ENCODE data around the gene CHD6. TPM values are rescaled to one million over a fixed set of nuclear protein-coding genes. Genes with fewer than 3 reads are reported as not detected.

The CHD6 gene
- 14.4 TPM for polyA plus RNA-seq (2013, experiment 1 of 2; ENCODE audit: insufficient read length)
- 13.7 TPM for polyA plus RNA-seq (2013, experiment 2 of 2; ENCODE audit: insufficient read length)

- DNase-seq: peak; percentile 100
Measured at GRCh38 chr20:41617902-41618806, at the start of gene CHD6. Gene CHD6, minus strand, starts transcription at chr20:41618377. Its CDS starts 67,040 bp downstream, at chr20:41551337.

GRCh38 chr20:41664584-41664983 lies 46.4 kb upstream of the CHD6 start:
- DNase-seq: no peak

- no peak for DNase-seq
Measured at GRCh38 chr20:41657655-41658054, 39.5 kb upstream of the CHD6 start.

GRCh38 chr20:41655962-41656618 lies 37.9 kb upstream of the CHD6 start:
- no peak for DNase-seq

GRCh38 chr20:41654884-41655283 lies 36.7 kb upstream of the CHD6 start:
- DNase-seq: peak; percentile 15

GRCh38 chr20:41654292-41654691 lies 36.1 kb upstream of the CHD6 start:
- DNase-seq: no peak

GRCh38 chr20:41650231-41650948 lies 32.2 kb upstream of the CHD6 start:
- no peak for DNase-seq

GRCh38 chr20:41649489-41649888 lies 31.3 kb upstream of the CHD6 start:
- no peak for DNase-seq

- no peak for DNase-seq
Measured at GRCh38 chr20:41645372-41645771, 27.2 kb upstream of the CHD6 start.

GRCh38 chr20:41643504-41643938 lies 25.3 kb upstream of the CHD6 start:
- peak; percentile 49 for DNase-seq

- no peak for DNase-seq
Measured at GRCh38 chr20:41639630-41640029, 21.5 kb upstream of the CHD6 start.

GRCh38 chr20:41638456-41638855 lies 20.3 kb upstream of the CHD6 start:
- no peak for DNase-seq

GRCh38 chr20:41635158-41635557 lies 17.0 kb upstream of the CHD6 start:
- no peak for DNase-seq

- DNase-seq: peak; percentile 79
Measured at GRCh38 chr20:41632896-41633295, 14.7 kb upstream of the CHD6 start.

- peak; percentile 90 for DNase-seq
Measured at GRCh38 chr20:41631826-41632225, 13.6 kb upstream of the CHD6 start.

- DNase-seq: no peak
Measured at GRCh38 chr20:41630846-41631245, 12.7 kb upstream of the CHD6 start.

GRCh38 chr20:41627611-41628244 lies 9.6 kb upstream of the CHD6 start:
- DNase-seq: no peak

- no peak for DNase-seq
Measured at GRCh38 chr20:41627001-41627495, 8.9 kb upstream of the CHD6 start.

- no peak for DNase-seq
Measured at GRCh38 chr20:41623625-41624375, 5.6 kb upstream of the CHD6 start.

- no peak for DNase-seq
Measured at GRCh38 chr20:41622584-41622983, 4.4 kb upstream of the CHD6 start.

- DNase-seq: no peak
Measured at GRCh38 chr20:41621971-41622370, 3.8 kb upstream of the CHD6 start.

All from fibroblast of skin of abdomen (primary cell).